ENCODE measurements around the gene PDE4D. TPM values are rescaled to one million over a fixed set of nuclear protein-coding genes. Genes with fewer than 3 reads are reported as not detected.
A peak's percentile ranks its signal among the peaks of the same experiment; 100 is the strongest.

PDE4D gene
- total RNA-seq, 1 experiment from 2014 or later: 2.1 TPM

GRCh38 chr5:59039296-59040023 is 854.1 kb downstream of the PDE4D start:
- Mint-ChIP-seq H3K4me1 (peaks cover 7 to 15% of the 10 kb centered on the region in 2 experiments), H3K36me3 (ENCODE audit: insufficient read depth in 1 of 3, low read depth in 3 of 3) (no peaks in the 10 kb centered on the region), H3K27me3 (ENCODE audit: low read depth) (peaks cover 49% of the 10 kb centered on the region), H3K27ac (no peak overlapping the region), H3K9me3 (no peaks in the 10 kb centered on the region; a peak in 1 of 5 replicates), H3K4me3 (peak overlapping the region; percentile 85 to 93)
- H3K79me1 ChIP-seq (ENCODE audit: insufficient read depth, low read depth, low read length, poor library complexity, severe bottlenecking): no peaks in the 10 kb centered on the region
- no peak overlapping the region for H2AK5ac ChIP-seq (ENCODE audit: insufficient read length, low read length)
- no peak overlapping the region for H2BK120ac ChIP-seq (ENCODE audit: low read depth, low read length, poor library complexity, severe bottlenecking)
- no peak overlapping the region for H4K8ac ChIP-seq (replicated peaks; ENCODE audit: insufficient read length, low read depth, low read length)
- H3K9ac ChIP-seq (ENCODE audit: extremely low read depth, insufficient read length, low read length): no peak overlapping the region
- 0 out of 2 replicates have a peak, but pooled peaks cover 4% of the 10 kb centered on the region for H3K4me1 ChIP-seq (ENCODE audit: insufficient read depth, low read length)
- no peak overlapping the region for H2AFZ ChIP-seq (ENCODE audit: low read length)
- H3K23ac ChIP-seq (ENCODE audit: insufficient read length, low read depth, low read length): no peak overlapping the region
- H2BK20ac ChIP-seq (ENCODE audit: low read depth, low read length, poor library complexity, severe bottlenecking): no peak overlapping the region
- no peak overlapping the region for H2BK15ac ChIP-seq (ENCODE audit: low read depth, low read length)
- H3K4me2 ChIP-seq (ENCODE audit: insufficient read depth, insufficient read length, low read length): peak overlapping the region; percentile 84
- no peaks in the 10 kb centered on the region for H4K20me1 ChIP-seq (ENCODE audit: control insufficient read depth, insufficient read depth, insufficient read length)
- no peak overlapping the region for H2BK12ac ChIP-seq (ENCODE audit: insufficient read length, low read depth, low read length)
- peaks cover 16% of the 10 kb centered on the region for H3K23me2 ChIP-seq (ENCODE audit: insufficient read length, low read depth, low read length, poor library complexity, severe bottlenecking)
- no peak overlapping the region for H2BK5ac ChIP-seq (ENCODE audit: insufficient read length, low read length)
- DNase-seq: peak; percentile 57
- H4K91ac ChIP-seq (ENCODE audit: insufficient read length, low read depth, low read length): no peak overlapping the region
- H3K27ac ChIP-seq (ENCODE audit: insufficient read length, low read depth, low read length): no peak overlapping the region
- no CpG with 5 or more reads among the region's 87 CpGs for WGBS (ENCODE audit: extremely low coverage, insufficient read length, low lambda C conversion rate)
- no peak overlapping the region for H3K4ac ChIP-seq (ENCODE audit: low read depth, low read length)
- peaks cover 17% of the 10 kb centered on the region; the same call in 1 of the 2 replicates for H3K27me3 ChIP-seq (ENCODE audit: insufficient read depth, low read length)
- no peaks in the 10 kb centered on the region for H3K9me3 ChIP-seq (ENCODE audit: control insufficient read depth, low read depth, low read length)
- H3K18ac ChIP-seq (ENCODE audit: insufficient read length, low read depth, low read length): no peak overlapping the region
- no peak overlapping the region; the same call in 1 of the 2 replicates for H3K14ac ChIP-seq (ENCODE audit: insufficient read depth, low read length)
- no peak overlapping the region for H3K56ac ChIP-seq (ENCODE audit: insufficient read length, low read depth, low read length)
- TF ChIP-seq CTCF (conservative IDR thresholded peaks at IDR 0.05): no peak
- H4K5ac ChIP-seq (ENCODE audit: insufficient read length, low read depth, low read length): no peak overlapping the region
- H3K79me2 ChIP-seq (ENCODE audit: insufficient read depth, low read length): no peaks in the 10 kb centered on the region
- H3T11ph ChIP-seq (ENCODE audit: low read length): no peak overlapping the region
